Ovary (tissue), 3 donors: ENCODE results near the gene ACSM5.

ENCODE experiments used
- CTCF ChIP-seq, 3 donors: fragments of 450-650 bp in 2 of 3; fragments of 200-600 bp in 1 of 3; IDR thresholded peaks; one replicate each; pipeline versions ENCODE4 v1.5.1 to v1.8.0; 2016 to 2022; ENCODE audit warnings: antibody characterized with exemption in 3 of 3, mild to moderate bottlenecking in 1 of 3
- POLR2A ChIP-seq: fragments of 450-650 bp; IDR thresholded peaks from one replicate; pipeline ENCODE4 v1.6.1; 2017; ENCODE audit warnings: antibody characterized with exemption, mild to moderate bottlenecking, moderate library complexity
- donor health status: DM: no; HTN: no; CAD: no.

GRCh38 chr16:20393801-20394577 is 15.3 kb upstream of the ACSM5 start:
- TF ChIP-seq CTCF (IDR thresholded peaks at IDR 0.05) (no peak), POLR2A (no peak)
